ENCODE data around the gene ANKRD24. TPM values are rescaled to one million over a fixed set of nuclear protein-coding genes. Genes with fewer than 3 reads are reported as not detected.

Gene ANKRD24
- total RNA-seq, 1 donor from 2014 or later: 0.15 TPM

GRCh38 chr19:4266253-4267000 is 83.9 kb downstream of the ANKRD24 start:
- peaks cover 5% of the 10 kb centered on the region for H4K20me1 ChIP-seq (ENCODE audit: low read depth)
- H3K9me3 ChIP-seq (ENCODE audit: low read depth): no peaks in the 10 kb centered on the region
- Mint-ChIP-seq H3K27me3 (ENCODE audit: insufficient read depth, low read depth) (peaks cover 6% of the 10 kb centered on the region), H3K36me3 (no peaks in the 10 kb centered on the region), H3K4me1 (peaks cover 4% of the 10 kb centered on the region), H3K27ac (no peak overlapping the region), H3K9me3 (no peaks in the 10 kb centered on the region), H3K4me3 (no peak overlapping the region)
- TF ChIP-seq EZH2 (IDR thresholded peaks at IDR 0.05): no peak
- no peak for TF ChIP-seq EZH2phosphoT487 (IDR thresholded peaks at IDR 0.05)
- TF ChIP-seq CTCF (IDR thresholded peaks at IDR 0.05): no peak
- H2AFZ ChIP-seq (replicated peaks): no peak overlapping the region
- no peak overlapping the region for H3K27ac ChIP-seq
- H3K36me3 ChIP-seq: no peaks in the 10 kb centered on the region
- H3K4me2 ChIP-seq: no peak overlapping the region
- peaks cover 6% of the 10 kb centered on the region for H3F3A ChIP-seq (ENCODE audit: low read depth)
- no peak for DNase-seq (ENCODE audit: low spot score)
- no peaks in the 10 kb centered on the region for H3K4me1 ChIP-seq
- H3K27me3 ChIP-seq: no peaks in the 10 kb centered on the region
- H3K9ac ChIP-seq: no peak overlapping the region
- no peak overlapping the region for H3K4me3 ChIP-seq
- H3K79me2 ChIP-seq (ENCODE audit: low read depth): no peaks in the 10 kb centered on the region

GRCh38 chr19:4267101-4267900 is 84.8 kb downstream of the ANKRD24 start:
- H3F3A ChIP-seq (ENCODE audit: low read depth): peaks cover 6% of the 10 kb centered on the region
- no peaks in the 10 kb centered on the region for H3K27me3 ChIP-seq
- peaks cover 4% of the 10 kb centered on the region for H3K4me1 Mint-ChIP-seq
- H2AFZ ChIP-seq (replicated peaks): no peak overlapping the region
- H3K4me3 Mint-ChIP-seq: peak overlapping the region; percentile 38
- H3K9me3 Mint-ChIP-seq: no peaks in the 10 kb centered on the region
- no peak overlapping the region for H3K9ac ChIP-seq
- H3K36me3 Mint-ChIP-seq: peaks cover 2% of the 10 kb centered on the region
- peak; percentile 87 for DNase-seq (ENCODE audit: low spot score)
- H3K27ac Mint-ChIP-seq: no peak overlapping the region
- no peaks in the 10 kb centered on the region for H3K79me2 ChIP-seq (ENCODE audit: low read depth)
- no peaks in the 10 kb centered on the region for H3K9me3 ChIP-seq (ENCODE audit: low read depth)
- peaks cover 5% of the 10 kb centered on the region for H4K20me1 ChIP-seq (ENCODE audit: low read depth)
- TF ChIP-seq EZH2 (IDR thresholded peaks at IDR 0.05): no peak
- TF ChIP-seq CTCF (IDR thresholded peaks at IDR 0.05): peak; percentile 80
- no peak overlapping the region for H3K4me2 ChIP-seq
- H3K27me3 Mint-ChIP-seq (ENCODE audit: insufficient read depth, low read depth): peaks cover 6% of the 10 kb centered on the region
- no peak overlapping the region for H3K4me3 ChIP-seq
- H3K4me1 ChIP-seq: no peaks in the 10 kb centered on the region
- H3K27ac ChIP-seq: no peak overlapping the region
- H3K36me3 ChIP-seq: no peaks in the 10 kb centered on the region

GRCh38 chr19:4267901-4268815 is 85.7 kb downstream of the ANKRD24 start:
- H3K4me3 Mint-ChIP-seq: no peak overlapping the region
- Histone ChIP-seq H3K9ac (no peak overlapping the region), H3K4me2 (no peak overlapping the region), H3K79me2 (ENCODE audit: low read depth) (no peaks in the 10 kb centered on the region), H3F3A (ENCODE audit: low read depth) (peaks cover 6% of the 10 kb centered on the region), H3K9me3 (ENCODE audit: low read depth) (no peaks in the 10 kb centered on the region), H3K36me3 (no peaks in the 10 kb centered on the region), H4K20me1 (ENCODE audit: low read depth) (peaks cover 5% of the 10 kb centered on the region), H3K27me3 (no peaks in the 10 kb centered on the region), H3K27ac (no peak overlapping the region), H3K4me1 (no peaks in the 10 kb centered on the region), H3K4me3 (no peak overlapping the region), H2AFZ (replicated peaks) (no peak overlapping the region)
- TF ChIP-seq EZH2phosphoT487 (IDR thresholded peaks at IDR 0.05): no peak
- no peak for TF ChIP-seq CTCF (IDR thresholded peaks at IDR 0.05)
- TF ChIP-seq EZH2 (IDR thresholded peaks at IDR 0.05): no peak
- H3K4me1 Mint-ChIP-seq: peaks cover 4% of the 10 kb centered on the region
- H3K27me3 Mint-ChIP-seq (ENCODE audit: insufficient read depth, low read depth): peaks cover 6% of the 10 kb centered on the region
- H3K36me3 Mint-ChIP-seq: peaks cover 2% of the 10 kb centered on the region
- no peaks in the 10 kb centered on the region for H3K9me3 Mint-ChIP-seq
- no peak overlapping the region for H3K27ac Mint-ChIP-seq
- DNase-seq (ENCODE audit: low spot score): no peak

All from neural progenitor cell (in vitro differentiated cells).